Adipocyte (in vitro differentiated cells): ENCODE results near the gene ZNRF2.

Experiments
- DNase-seq: peaks from one replicate; pipeline ENCODE4 v3.0.0-alpha.2; 2015; ENCODE audit warnings: low read depth
- H3K27me3 ChIP-seq: replicated peaks from 2 replicates; pipeline ENCODE4 v1.7.0; 2013; ENCODE audit warnings: mild to moderate bottlenecking, low read length, moderate library complexity; ENCODE audit not compliant: control insufficient read depth, insufficient read depth
- H3K36me3 ChIP-seq: 2 replicates; pipeline ENCODE4 v1.7.0; 2013; ENCODE audit warnings: low read length, mild to moderate bottlenecking, moderate library complexity; ENCODE audit not compliant: control insufficient read depth, insufficient read depth, severe bottlenecking
- H3K4me1 ChIP-seq: 2 replicates; pipeline ENCODE4 v1.7.0; 2013; ENCODE audit warnings: mild to moderate bottlenecking, low read length, moderate library complexity; ENCODE audit not compliant: control insufficient read depth, insufficient read depth
- H3K4me3 ChIP-seq: 2 replicates; pipeline ENCODE4 v1.7.0; 2013; ENCODE audit warnings: mild to moderate bottlenecking, low read length, moderate library complexity
- H3K9ac ChIP-seq: 2 replicates; pipeline ENCODE4 v1.7.0; 2013; ENCODE audit warnings: mild to moderate bottlenecking, low read length, moderate library complexity
- H3K9me3 ChIP-seq: 2 replicates; pipeline ENCODE4 v1.7.0; 2013; ENCODE audit warnings: mild to moderate bottlenecking, low read length, moderate library complexity; ENCODE audit not compliant: control insufficient read depth

ZNRF2 gene

GRCh38 chr7:30323006-30323355 is 38.6 kb downstream of the ZNRF2 start:
- no peak overlapping the region for H3K9ac ChIP-seq
- H3K4me3 ChIP-seq, result no peak overlapping the region
- H3K36me3 ChIP-seq, result no peaks in the 10 kb centered on the region
- no peaks in the 10 kb centered on the region for H3K27me3 ChIP-seq
- H3K4me1 ChIP-seq, result peaks cover 21% of the 10 kb centered on the region
- H3K9me3 ChIP-seq, result no peaks in the 10 kb centered on the region
- DNase-seq, result no peak

DNA sequence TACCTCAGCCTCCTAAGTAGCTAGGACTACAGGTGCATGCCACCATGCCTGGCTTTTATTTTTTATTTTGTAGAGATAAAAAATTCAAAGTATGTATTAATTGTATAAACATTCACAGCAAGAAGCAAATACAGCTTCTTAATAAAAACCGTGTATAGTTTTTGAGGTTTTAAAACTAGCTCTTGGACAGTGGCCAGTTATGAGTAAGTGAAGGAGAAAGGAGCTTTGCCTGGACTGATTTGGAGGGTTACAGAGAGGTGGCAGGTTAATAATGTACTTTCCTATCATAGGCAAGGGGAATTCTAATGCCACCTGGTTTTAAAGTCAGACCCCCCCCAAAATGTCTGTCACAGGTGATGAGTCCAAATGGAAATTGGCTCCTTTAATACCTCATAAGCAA is 43.4 kb downstream of the ZNRF2 start:
- no peaks in the 10 kb centered on the region for H3K27me3 ChIP-seq
- no peaks in the 10 kb centered on the region for H3K36me3 ChIP-seq
- peak; percentile 23 for DNase-seq
- no peak overlapping the region for H3K4me3 ChIP-seq
- peaks cover 3% of the 10 kb centered on the region for H3K4me1 ChIP-seq
- H3K9ac ChIP-seq, result no peak overlapping the region
- H3K9me3 ChIP-seq, result no peaks in the 10 kb centered on the region

DNA sequence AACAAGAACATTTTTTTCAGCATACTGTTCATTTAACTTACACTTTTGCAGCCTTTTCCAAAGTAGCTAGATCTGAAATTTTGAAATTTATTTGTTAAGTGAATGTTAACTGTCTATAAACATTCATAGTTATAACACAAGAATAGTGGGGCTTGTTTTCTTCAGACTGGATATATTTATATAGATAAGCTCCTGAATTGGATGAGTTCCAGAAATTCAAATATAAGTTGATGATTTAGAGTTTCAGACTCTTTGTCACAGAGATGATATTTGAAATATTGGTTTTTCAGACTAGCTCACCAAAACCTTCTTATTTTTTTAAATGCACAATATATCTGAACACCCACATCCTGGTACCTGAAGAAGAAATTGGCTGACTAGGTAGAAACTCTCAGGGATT is 44.0 kb downstream of the ZNRF2 start:
- Histone ChIP-seq H3K9ac (no peak overlapping the region), H3K4me1 (peaks cover 3% of the 10 kb centered on the region), H3K27me3 (no peaks in the 10 kb centered on the region), H3K4me3 (no peak overlapping the region), H3K36me3 (no peaks in the 10 kb centered on the region), H3K9me3 (no peaks in the 10 kb centered on the region)
- no peak for DNase-seq

DNA sequence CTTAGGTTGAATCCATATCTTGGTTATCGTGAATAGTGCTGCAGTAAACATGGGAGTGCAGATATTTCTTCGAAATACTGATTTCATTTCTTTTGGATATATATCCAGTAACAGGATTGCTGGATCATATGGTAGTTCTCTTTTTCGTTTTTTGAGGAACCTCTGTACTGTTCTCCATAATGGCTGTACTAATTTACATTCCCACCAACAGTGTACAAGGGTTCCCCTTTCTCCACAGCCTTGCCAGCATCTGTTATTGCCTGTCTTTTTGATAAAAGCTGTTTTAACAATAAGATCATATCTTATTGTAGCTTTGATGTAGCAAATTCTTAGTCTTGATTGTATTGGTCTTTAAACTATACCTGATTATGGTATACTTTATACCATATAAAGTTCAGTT is 45.3 kb downstream of the ZNRF2 start:
- Histone ChIP-seq H3K27me3 (no peaks in the 10 kb centered on the region), H3K4me3 (no peak overlapping the region), H3K36me3 (no peaks in the 10 kb centered on the region), H3K9me3 (no peaks in the 10 kb centered on the region), H3K9ac (no peak overlapping the region), H3K4me1 (peaks cover 3% of the 10 kb centered on the region)
- DNase-seq, result no peak

- Histone ChIP-seq H3K36me3 (no peaks in the 10 kb centered on the region), H3K4me1 (peaks cover 3% of the 10 kb centered on the region), H3K27me3 (no peaks in the 10 kb centered on the region), H3K4me3 (no peak overlapping the region), H3K9me3 (no peaks in the 10 kb centered on the region), H3K9ac (no peak overlapping the region)
- no peak for DNase-seq
Observed at GRCh38 chr7:30330134-30331111, 46.0 kb downstream of the ZNRF2 start.

GRCh38 chr7:30331338-30331737 is 46.9 kb downstream of the ZNRF2 start:
- Histone ChIP-seq H3K4me1 (peaks cover 3% of the 10 kb centered on the region), H3K27me3 (no peaks in the 10 kb centered on the region), H3K4me3 (no peak overlapping the region), H3K9ac (no peak overlapping the region), H3K36me3 (no peaks in the 10 kb centered on the region), H3K9me3 (no peaks in the 10 kb centered on the region)
- DNase-seq, result peak; percentile 39

- no peaks in the 10 kb centered on the region for H3K9me3 ChIP-seq
- H3K9ac ChIP-seq, result no peak overlapping the region
- no peak overlapping the region for H3K4me3 ChIP-seq
- no peak for DNase-seq
- peaks cover 3% of the 10 kb centered on the region for H3K4me1 ChIP-seq
- no peaks in the 10 kb centered on the region for H3K36me3 ChIP-seq
- no peaks in the 10 kb centered on the region for H3K27me3 ChIP-seq
Observed at GRCh38 chr7:30332549-30332948, 48.2 kb downstream of the ZNRF2 start.

GRCh38 chr7:30335763-30336487 is 51.5 kb downstream of the ZNRF2 start:
- no peaks in the 10 kb centered on the region for H3K36me3 ChIP-seq
- H3K27me3 ChIP-seq, result no peaks in the 10 kb centered on the region

DNA sequence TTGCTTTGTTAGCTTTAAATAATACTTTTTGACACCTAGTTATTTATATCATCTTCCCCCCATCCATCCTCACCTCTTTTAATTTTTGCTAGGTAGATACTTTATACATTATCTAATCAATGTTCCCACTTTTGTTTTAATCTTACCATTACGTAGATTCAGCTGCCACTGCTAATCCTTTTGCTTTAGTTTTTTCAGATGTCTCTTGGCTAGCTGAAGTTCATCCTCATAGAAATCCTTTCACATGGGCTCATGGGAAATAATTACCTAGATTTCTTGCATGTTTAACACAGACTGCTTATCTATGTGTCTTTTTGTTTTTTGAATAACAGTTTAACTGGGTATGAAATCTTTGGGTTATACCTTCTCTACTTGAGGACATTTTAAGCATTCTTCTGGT is 60.1 kb downstream of the ZNRF2 start:
- Histone ChIP-seq H3K36me3 (no peaks in the 10 kb centered on the region), H3K4me3 (no peak overlapping the region), H3K9me3 (no peaks in the 10 kb centered on the region), H3K27me3 (no peaks in the 10 kb centered on the region), H3K4me1 (peaks cover 15% of the 10 kb centered on the region), H3K9ac (no peak overlapping the region)
- no peak for DNase-seq

More at GRCh38 chr7:30335763-30336487, 51.5 kb downstream of the ZNRF2 start:
- no peak overlapping the region for H3K4me3 ChIP-seq
- no peaks in the 10 kb centered on the region for H3K4me1 ChIP-seq
- no peaks in the 10 kb centered on the region for H3K9me3 ChIP-seq
- DNase-seq, result no peak
- no peak overlapping the region for H3K9ac ChIP-seq

DNA sequence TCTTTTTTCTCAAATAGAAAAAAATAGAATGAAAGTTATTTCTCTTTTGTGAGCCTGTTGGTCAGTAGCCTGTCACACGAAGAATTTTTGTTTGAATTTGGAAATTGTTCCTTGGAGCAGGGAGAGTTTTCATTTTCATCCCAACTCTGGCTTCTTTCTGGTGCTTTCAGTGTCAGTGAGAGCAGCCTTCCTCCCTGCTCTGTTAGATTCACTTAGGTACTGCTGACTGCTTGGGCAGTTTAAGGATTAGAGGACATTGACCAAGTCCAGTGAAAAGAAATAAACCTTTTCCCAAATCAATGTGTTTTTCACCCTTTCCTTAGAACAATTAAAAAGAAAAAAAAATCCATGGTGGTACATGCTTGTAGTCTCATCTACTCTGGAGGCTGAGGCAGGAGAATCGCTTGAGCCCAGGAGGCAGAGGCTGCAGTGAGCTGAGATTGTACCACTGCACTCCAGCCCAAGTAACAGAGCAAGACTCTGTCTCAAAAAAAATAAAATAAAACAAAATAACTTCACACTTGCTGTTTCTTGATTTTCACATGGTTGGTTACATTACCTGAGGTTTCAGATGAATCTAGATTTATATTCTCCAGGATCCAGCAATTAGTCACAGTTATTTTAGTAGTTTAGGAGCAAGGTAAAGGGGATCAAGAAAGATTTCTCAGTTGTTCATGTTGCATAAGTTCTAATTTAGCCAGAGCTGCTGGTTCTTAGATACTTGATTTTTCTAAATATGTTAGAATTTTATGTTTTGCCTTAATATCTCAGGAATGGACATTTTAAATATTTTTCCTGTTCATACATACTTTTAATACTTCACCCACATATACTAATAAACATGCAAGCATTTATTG is 63.1 kb downstream of the ZNRF2 start:
- Histone ChIP-seq H3K4me3 (no peak overlapping the region), H3K36me3 (no peaks in the 10 kb centered on the region), H3K27me3 (no peaks in the 10 kb centered on the region), H3K9me3 (no peaks in the 10 kb centered on the region), H3K9ac (peak overlapping the region; percentile 19), H3K4me1 (peaks cover 15% of the 10 kb centered on the region)
- DNase-seq, result no peak

DNA sequence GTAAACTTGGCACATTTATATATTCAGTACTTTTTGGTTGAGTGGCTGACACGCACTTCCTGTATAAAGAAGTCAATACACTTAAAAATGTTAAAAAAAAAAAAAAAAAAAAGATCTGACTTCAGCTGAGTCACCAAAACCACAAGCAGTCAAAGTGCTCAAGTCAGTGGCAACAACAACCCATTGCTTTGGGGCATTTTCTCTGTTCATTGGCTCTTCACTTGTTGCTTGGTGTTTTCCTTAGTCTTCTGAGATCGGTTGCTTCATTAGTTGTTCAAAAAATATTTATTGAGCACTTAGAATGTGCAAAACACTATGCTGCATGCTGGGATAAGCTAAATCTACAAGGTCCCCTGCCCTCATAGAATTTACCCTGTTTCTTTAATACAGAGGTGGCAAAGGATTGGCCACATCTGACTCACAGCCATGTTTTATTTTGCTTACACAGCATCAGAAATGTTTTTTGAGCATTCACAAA is 63.7 kb downstream of the ZNRF2 start:
- H3K4me1 ChIP-seq, result peaks cover 15% of the 10 kb centered on the region
- no peaks in the 10 kb centered on the region for H3K27me3 ChIP-seq
- H3K9me3 ChIP-seq, result no peaks in the 10 kb centered on the region
- peak overlapping the region; percentile 21 for H3K4me3 ChIP-seq
- peak; percentile 84 for DNase-seq
- H3K9ac ChIP-seq, result peak overlapping the region; percentile 18
- no peaks in the 10 kb centered on the region for H3K36me3 ChIP-seq
